NCI-H128 (cell line): ENCODE measurements around the gene SPRY4.
"Not testable (repeated sequence)": the region's sequence is repeated elsewhere in the genome, so short reads cannot be mapped to it uniquely, and the experiment has no call there.

Experiments
- DNase-seq: peaks from one replicate; lab custom pipeline; 2025; ENCODE audit not compliant: unreplicated experiment; lab: John Stamatoyannopoulos, UW

Gene SPRY4

DNA sequence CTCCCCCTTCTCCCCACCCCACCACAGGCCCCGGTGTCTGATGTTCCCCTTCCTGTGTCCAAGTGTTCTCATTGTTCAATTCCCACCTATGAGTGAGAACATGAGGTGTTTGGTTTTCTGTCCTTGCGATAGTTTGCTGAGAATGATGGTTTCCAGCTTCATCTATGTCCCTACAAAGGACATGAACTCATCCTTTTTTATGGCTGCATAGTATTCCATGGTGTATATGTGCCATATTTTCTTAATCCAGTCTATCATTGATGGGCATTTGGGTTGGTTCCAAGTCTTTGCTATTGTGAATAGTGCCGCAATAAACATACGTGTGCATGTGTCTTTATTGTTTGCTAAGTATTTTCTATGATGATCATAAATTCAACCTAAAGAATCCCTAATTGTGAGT lies 60.7 kb downstream of the SPRY4 start:
- not testable (repeated sequence) for DNase-seq

DNA sequence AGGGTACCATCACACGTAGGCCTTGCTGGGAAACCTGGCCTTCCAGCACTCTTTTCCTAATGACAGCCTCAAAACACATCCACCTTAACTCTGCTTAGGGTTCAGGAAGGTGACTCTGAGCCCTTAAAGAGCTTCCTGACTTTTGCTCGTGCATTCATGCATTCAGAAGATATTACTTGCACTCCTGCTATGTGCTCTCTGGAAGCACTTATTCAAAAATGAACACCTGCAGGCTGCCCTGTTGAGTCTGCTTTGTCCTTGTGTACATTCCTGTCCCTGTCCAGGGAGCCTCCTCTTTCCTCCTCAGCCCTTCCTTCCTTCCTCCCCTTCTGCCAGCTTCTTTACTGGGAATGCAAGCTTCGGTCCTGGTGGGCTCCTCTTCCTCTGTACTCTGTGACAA lies 61.5 kb downstream of the SPRY4 start:
- no peak for DNase-seq

DNA sequence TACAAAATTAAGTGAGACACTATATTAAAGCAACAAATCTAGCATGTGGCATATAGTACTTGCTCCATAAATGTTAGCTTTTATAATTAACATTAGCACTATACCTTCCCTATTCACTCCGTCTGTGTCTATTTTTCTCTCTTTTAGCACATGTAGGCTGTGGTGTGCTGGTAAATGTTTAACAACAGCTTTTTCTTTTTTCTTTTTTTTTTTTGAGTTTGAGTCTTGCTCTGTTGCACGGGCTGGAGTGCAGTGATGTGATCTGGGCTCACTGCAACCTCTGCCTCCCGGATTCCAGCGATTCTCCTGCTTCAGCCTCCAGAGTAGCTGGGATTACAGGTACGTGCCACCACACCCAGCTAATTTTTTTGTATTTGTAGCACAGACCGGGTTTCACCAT lies 62.1 kb downstream of the SPRY4 start:
- no peak for DNase-seq
